RKO (cell line): ENCODE results near the gene ESPN.

ENCODE experiments used
- DNase-seq: peaks from one replicate; pipeline ENCODE4 v3.0.0-alpha.2; 2016; ENCODE audit warnings: low spot score

The ESPN gene

DNA sequence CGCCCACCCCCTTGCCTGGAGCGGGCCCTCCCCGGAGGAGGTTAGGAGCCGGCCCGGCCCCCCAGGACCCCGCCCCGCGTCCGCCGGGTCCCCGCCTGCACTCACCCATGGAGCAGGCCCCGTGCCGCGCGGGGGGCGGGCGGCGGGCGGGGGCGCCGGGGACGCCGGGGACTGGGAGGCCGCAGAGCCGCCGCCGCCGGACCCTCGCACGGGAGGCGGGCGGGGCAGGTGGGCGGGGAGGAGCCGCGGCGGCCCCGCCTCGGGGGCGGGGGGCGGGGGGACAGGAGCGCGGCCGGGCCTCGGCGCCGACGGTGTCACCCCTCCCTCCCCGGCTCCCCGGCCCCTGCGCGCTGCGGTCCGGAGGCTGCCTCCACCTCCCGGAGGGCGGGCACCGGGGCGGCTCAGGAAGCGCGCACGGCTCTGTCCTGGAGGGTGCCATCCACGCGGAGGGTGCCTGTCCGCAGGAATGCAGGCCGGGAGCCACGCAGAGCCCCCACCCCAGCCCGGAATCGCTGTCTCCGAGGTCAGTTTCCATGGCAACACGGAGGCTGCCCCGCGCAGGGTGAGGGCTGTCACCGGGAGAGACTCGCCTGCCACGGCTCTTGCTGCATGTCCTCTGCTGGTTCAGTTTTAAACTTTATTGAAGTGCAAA is 72.8 kb downstream of the ESPN start:
- DNase-seq, result peak; percentile 53

DNA sequence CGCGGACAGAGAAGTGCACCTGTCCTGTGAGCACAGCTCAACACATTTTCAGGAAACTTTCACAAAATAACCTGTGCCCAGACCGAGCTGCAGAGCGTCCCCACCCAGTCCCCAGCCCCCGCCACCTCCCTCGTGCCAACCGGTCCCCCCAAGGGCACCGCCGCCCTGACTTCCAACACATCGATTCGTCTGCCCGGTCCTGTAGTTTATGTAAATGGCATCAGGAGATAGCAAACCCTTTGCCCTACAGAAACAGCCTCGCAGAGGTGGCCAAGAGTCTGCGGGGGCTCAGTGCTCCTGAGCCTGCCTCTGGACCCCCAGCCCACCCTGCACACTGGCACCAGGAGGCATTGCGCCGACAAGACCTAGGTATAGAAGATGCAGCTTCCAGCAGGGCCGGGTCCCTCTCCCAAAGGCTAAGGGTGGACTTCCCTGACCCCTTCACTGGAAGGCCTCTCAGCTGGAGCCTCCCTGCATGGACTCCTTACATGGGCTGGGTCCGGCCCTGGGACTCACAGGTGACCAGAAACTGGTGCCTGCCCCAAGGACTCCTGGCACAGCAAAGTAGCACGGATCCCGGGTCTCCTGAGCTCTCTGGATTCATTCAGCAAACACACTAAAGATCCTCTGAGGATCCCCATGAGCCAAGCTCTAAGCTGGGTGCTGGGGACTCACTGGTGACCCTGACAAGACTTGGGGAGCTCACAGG is 73.4 kb downstream of the ESPN start:
- no peak for DNase-seq

DNA sequence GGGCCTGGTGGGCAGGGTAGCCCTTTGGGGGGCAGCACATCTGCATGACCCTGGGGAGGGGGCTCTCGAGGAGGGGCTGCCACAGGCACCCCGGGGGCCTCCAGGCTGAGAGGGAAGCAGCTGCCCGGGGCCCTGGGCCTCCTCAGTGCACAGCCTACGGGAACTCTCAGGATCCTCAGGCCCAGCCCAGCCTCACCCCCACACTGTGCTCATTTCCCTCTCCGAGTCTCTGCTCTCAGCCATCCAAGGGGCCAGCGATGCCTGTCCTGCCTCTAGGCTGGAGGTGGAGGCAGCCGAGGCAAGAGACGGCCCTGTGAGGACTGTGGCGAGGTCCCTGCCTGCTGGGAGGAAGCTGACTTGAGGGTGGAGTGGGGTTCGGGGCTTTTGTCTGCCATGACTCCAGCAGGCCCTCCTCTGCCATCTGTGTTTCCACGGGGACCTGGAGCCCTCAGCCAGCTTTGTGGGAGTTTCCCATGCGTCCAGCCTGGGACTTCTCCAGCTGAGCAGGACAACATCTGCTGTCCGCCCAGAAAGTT is 74.1 kb downstream of the ESPN start:
- no peak for DNase-seq

DNA sequence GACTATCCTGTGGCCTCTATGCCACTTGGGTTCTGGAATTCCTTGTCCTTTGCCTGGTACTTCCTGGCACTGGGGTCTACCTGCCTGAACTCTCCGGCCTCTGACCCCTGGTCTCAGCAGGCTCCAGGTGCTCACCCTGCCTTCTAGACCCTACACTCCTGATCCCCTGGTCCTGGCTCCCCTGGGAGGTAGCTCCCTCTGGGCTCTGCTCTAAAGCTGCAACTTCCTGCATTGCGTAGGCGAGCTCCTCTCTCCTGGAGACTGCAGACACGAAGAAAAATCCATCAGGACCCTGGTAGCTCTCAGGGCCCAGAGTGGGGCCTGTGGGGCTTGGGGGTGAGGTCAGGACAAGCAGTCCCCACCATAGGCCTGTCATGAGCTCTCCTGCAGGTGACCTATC is 74.7 kb downstream of the ESPN start:
- no peak for DNase-seq

DNA sequence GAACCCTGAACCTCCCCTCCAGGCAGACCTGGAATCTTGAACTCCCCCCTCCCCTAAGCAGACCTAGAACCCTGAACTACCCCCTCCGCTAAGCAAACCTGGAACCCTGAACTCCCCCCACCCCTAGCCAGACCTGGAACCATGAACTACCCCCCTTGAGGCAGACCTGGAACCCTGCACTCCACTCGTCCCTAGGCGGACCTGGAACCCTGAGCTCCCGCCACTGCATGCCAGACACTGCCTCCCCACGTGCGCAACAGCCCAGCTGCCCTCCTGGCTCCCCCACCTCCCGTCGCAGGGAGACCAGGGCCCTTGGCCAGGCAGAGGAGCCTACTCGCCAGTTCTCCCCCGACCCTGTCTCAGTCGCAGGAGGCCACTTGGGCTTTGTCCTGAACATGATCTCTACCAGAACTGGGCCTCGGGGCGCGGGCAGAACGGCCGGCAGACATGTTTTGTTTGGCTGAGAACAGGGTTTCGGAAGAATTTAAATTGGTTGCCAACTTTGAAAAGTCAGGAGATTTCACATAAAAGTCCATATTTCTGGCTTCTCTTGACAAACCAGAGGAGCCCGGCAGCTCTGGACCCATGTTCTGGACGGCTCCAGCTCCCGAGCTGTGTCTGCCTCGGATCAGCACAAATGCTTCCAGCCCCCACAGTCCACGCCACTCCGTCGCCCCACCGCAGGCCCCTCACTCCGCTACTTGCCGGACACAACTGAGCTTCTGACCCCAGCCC is 76.1 kb downstream of the ESPN start:
- DNase-seq, result no peak

DNA sequence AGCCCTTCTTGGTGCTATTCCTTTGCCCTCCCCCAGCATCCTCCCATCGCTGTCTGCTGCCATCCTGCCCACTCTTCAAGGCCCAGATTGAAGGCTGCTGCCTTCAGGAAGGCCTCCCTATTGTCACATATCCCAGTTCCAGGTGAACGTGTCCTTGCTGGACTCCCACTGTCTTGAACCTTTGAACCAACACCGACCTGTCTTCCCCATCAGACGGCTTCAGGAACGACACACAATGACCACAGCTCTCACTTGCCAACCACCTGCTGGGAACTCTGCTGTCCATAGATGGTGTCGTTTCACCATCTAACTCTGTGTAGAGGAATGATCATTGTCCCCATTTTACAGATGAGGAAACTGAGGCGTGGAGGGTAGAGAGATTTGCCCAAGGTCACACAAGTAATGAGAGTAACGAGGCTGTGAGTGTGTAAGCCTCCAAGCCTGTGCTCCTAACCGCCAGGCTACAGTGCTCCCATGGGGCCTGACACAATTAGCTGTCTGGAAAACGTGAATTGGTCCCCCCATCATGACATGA is 76.8 kb downstream of the ESPN start:
- DNase-seq, result no peak

GRCh38 chr1:6502000-6502891 is 77.7 kb downstream of the ESPN start:
- DNase-seq, result no peak

DNA sequence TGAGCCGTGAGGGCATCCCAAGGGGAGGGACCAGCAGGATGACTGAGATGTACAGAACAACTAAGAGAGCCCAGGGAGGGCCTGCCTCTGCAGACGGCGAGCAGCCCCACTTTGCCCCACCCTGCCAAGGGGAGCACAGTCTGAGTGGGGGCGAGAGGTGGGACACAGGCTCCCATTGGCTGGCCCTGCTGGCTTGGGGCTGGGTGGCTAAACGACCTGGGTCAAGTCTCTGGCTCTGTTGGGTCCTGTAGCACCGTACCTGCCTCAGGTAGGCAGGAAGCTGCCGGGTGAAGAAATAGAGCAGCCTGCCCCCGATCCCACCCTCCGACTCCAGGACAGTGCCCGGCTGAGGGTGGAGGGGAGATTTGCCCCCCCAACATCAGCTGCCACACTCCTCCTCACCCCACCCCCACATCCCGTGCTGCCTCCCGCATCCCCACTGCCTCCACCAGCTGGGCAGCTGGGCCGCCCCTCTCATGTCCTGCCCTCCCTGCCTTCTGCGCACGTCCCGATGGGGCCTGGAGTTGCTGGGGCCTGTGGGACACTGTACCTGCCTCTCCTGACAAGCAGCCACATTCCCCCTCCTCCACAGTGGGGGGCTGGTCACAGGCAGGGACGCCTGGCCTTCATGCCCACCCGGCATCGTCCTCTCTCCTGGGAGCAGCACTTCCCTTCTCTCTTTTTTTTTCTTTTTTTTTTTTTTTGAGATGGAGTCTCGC is 79.5 kb downstream of the ESPN start:
- DNase-seq, result no peak

DNA sequence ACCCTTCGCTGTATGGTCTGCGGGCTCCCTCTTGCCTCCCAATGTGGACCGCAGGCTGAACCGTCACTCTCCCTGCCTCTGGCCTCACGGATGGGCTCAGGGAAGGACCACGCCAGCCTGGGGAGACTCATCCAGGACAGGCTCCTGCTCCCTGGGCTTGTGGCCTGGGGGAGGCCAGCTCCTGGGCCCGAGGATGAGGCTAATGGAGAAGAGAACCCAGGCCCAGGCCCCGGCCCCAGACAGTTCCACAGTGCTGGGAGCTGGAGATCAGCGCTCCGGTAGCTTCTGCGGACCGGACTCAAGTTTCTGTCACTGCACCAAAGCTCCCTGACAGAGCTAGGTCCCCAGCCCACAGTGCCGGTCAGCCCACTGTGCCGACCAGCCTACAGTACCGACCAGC is 80.3 kb downstream of the ESPN start:
- no peak for DNase-seq

- DNase-seq, result no peak
These were observed 81.0 kb downstream of the ESPN start for GRCh38 chr1:6505367-6506209.

GRCh38 chr1:6506210-6507036 is 81.8 kb downstream of the ESPN start:
- DNase-seq, result no peak

GRCh38 chr1:6507037-6507428 is 82.5 kb downstream of the ESPN start:
- no peak for DNase-seq

DNA sequence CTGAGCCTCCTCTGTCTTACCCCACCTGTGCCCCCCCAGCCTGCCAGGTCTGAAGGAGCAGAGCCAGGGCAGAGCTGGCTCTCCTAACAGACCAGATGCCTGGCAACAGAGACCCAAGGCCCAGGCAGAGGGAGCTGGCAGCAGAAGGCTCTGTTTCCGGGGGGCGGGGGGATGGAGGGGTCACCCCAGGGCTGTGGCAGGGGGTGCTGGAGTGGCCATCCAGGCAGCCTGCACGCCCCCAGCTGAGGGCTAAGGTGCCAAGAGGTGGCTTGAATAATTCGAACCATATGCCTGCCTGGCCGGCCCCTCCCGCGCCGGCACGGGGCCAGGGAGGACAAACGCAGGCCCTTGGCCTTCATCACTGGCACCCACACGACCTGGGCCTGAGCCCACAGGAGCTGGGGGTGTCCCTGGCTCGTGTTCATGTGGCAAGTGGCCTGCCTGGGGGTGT is 82.9 kb downstream of the ESPN start:
- no peak for DNase-seq

- no peak for DNase-seq
These were observed 83.7 kb downstream of the ESPN start for GRCh38 chr1:6508154-6508815.

GRCh38 chr1:6508816-6509189 is 84.2 kb downstream of the ESPN start:
- DNase-seq, result no peak

GRCh38 chr1:6509220-6509918 is 84.8 kb downstream of the ESPN start:
- no peak for DNase-seq

- no peak for DNase-seq
These were observed 85.3 kb downstream of the ESPN start for GRCh38 chr1:6509919-6510291.

GRCh38 chr1:6510493-6510892 is 85.9 kb downstream of the ESPN start:
- no peak for DNase-seq
